H1 (cell line): Measurements from ENCODE around the gene PLAA. TPM values are rescaled to one million over a fixed set of nuclear protein-coding genes. Genes with fewer than 3 reads are reported as not detected.
A peak's percentile ranks its signal among the peaks of the same experiment; 100 is the strongest.

ENCODE experiments used
- CTCF ChIA-PET: fragments of 300-600 bp; sonication (Branson Sonifier 250); formaldehyde crosslinking; loops from one replicate; lab custom pipeline; 2021; ENCODE audit not compliant: partially characterized antibody; lab: Charles Lee
- POLR2A ChIA-PET: fragments of 300-600 bp; sonication (Branson Sonifier 250); formaldehyde crosslinking; loops from one replicate; lab custom pipeline; 2021; ENCODE audit warnings: inconsistent platforms; ENCODE audit not compliant: partially characterized antibody; lab: Charles Lee
- DNase-seq, 2 experiments: peaks; one replicate each; pipeline versions ENCODE4 v3.0.0 to v3.0.0-alpha.2; 2010 to 2022; ENCODE audit warnings: low spot score in 2 of 2, low read depth in 1 of 2, mixed read lengths in 1 of 2
- FAIRE-seq: peaks from 2 replicates; lab custom pipeline; 2011; peaks lifted over from hg19 to GRCh38; lab: Jason Lieb, UNC
- H2AFZ ChIP-seq: 2 replicates; pipeline ENCODE4 v1.8.1; 2012; ENCODE audit warnings: low read length, inconsistent platforms
- H2AK5ac ChIP-seq: 2 replicates; pipeline ENCODE4 v1.6.1; 2013; ENCODE audit warnings: low read depth, low read length
- H2BK120ac ChIP-seq: replicated peaks from 2 replicates; pipeline ENCODE3; 2013; ENCODE audit warnings: low read depth, low read length, inconsistent platforms
- H2BK12ac ChIP-seq: 2 replicates; pipeline ENCODE4 v1.6.1; 2013; ENCODE audit warnings: low read depth, low read length
- H2BK15ac ChIP-seq: 2 replicates; pipeline ENCODE4 v1.6.1; 2013; ENCODE audit warnings: low read length
- H2BK20ac ChIP-seq: 2 replicates; pipeline ENCODE4 v1.6.1; 2013; ENCODE audit warnings: low read length
- H2BK5ac ChIP-seq: 2 replicates; pipeline ENCODE4 v1.6.1; 2013; ENCODE audit warnings: low read depth, low read length
- H3K14ac ChIP-seq: 2 replicates; pipeline ENCODE4 v1.6.1; 2013; ENCODE audit warnings: inconsistent platforms; ENCODE audit not compliant: insufficient read length
- H3K18ac ChIP-seq: 2 replicates; pipeline ENCODE4 v1.6.1; 2013; ENCODE audit warnings: low read length; ENCODE audit errors: extremely low read depth
- H3K23ac ChIP-seq: 2 replicates; pipeline ENCODE4 v1.6.1; 2013; ENCODE audit warnings: inconsistent platforms; ENCODE audit not compliant: insufficient read length
- H3K23me2 ChIP-seq: 2 replicates; pipeline ENCODE4 v1.6.1; 2013; ENCODE audit warnings: low read depth, low read length
- H3K27ac ChIP-seq: 2 replicates; pipeline ENCODE4 v1.6.1; 2011; ENCODE audit warnings: low read depth, low read length, inconsistent platforms
- H3K27me3 ChIP-seq, 4 experiments: replicated peaks in 1 of 4; 1 replicate in 1 of 4; 2 replicates in 3 of 4; pipeline versions ENCODE4 v1.6.1 to v1.8.1; 2011 to 2013; ENCODE audit warnings: low read length in 3 of 4, mild to moderate bottlenecking in 3 of 4, inconsistent platforms in 2 of 4, mixed read lengths in 2 of 4, moderate library complexity in 1 of 4; ENCODE audit not compliant: control insufficient read depth in 3 of 4, insufficient read depth in 3 of 4; ENCODE audit errors: extremely low read depth in 1 of 4
- H3K36me3 ChIP-seq, 4 experiments: 2 replicates each; pipeline versions ENCODE4 v1.6.1 to v1.8.1; 2011 to 2013; ENCODE audit warnings: mild to moderate bottlenecking in 4 of 4, low read length in 3 of 4, moderate library complexity in 2 of 4, control low read depth in 1 of 4, inconsistent platforms in 1 of 4; ENCODE audit not compliant: insufficient read depth in 4 of 4, control insufficient read depth in 2 of 4
- H3K4ac ChIP-seq: replicated peaks from 2 replicates; pipeline ENCODE3; 2013; ENCODE audit warnings: low read length, low read depth, mixed read lengths, inconsistent platforms; ENCODE audit not compliant: insufficient read length
- H3K4me1 ChIP-seq, 4 experiments: replicated peaks in 1 of 4; 1 replicate in 1 of 4; 2 replicates in 3 of 4; pipeline versions ENCODE4 v1.6.1 to v1.8.1; 2011 to 2013; ENCODE audit warnings: low read length in 3 of 4, inconsistent platforms in 2 of 4, mixed read lengths in 1 of 4; ENCODE audit not compliant: insufficient read depth in 4 of 4, control insufficient read depth in 3 of 4
- H3K4me2 ChIP-seq, 2 experiments: 2 replicates each; pipeline versions ENCODE4 v1.6.1 to v1.8.1; 2011 to 2013; ENCODE audit warnings: low read depth in 2 of 2, low read length in 2 of 2, control low read depth in 1 of 2, inconsistent platforms in 1 of 2, mild to moderate bottlenecking in 1 of 2; ENCODE audit not compliant: insufficient read depth in 1 of 2
- H3K4me3 ChIP-seq, 4 experiments: fragments of 200-600, 300-600 bp in 1 of 4; sonication (generic), shearing (Covaris generic), sonication (Bioruptor Twin) in 1 of 4; 2 replicates each; pipeline versions ENCODE4 v1.5.1 to v1.8.1; 2011 to 2016; ENCODE audit warnings: low read length in 4 of 4, low read depth in 3 of 4, control low read depth in 2 of 4, inconsistent platforms in 2 of 4, mild to moderate bottlenecking in 2 of 4, mixed read lengths in 1 of 4, moderate library complexity in 1 of 4; ENCODE audit not compliant: insufficient read depth in 2 of 4; ENCODE audit errors: extremely low read depth in 1 of 4
- H3K56ac ChIP-seq: replicated peaks from 2 replicates; pipeline ENCODE3; 2013; ENCODE audit warnings: low read depth, mild to moderate bottlenecking, mixed read lengths, low read length, inconsistent platforms; ENCODE audit not compliant: insufficient read length
- H3K79me1 ChIP-seq: 2 replicates; pipeline ENCODE4 v1.6.1; 2013; ENCODE audit warnings: low read depth, low read length, control low read depth
- H3K79me2 ChIP-seq, 2 experiments: 2 replicates each; pipeline versions ENCODE4 v1.6.1 to v1.8.1; 2012 to 2013; ENCODE audit warnings: low read length in 2 of 2, mild to moderate bottlenecking in 2 of 2, inconsistent platforms in 1 of 2; ENCODE audit not compliant: insufficient read depth in 2 of 2, control insufficient read depth in 1 of 2
- H3K9ac ChIP-seq, 4 experiments: replicated peaks in 1 of 4; 1 replicate in 1 of 4; 2 replicates in 3 of 4; pipeline versions ENCODE4 v1.6.1 to v1.8.1; 2011 to 2013; ENCODE audit warnings: low read depth in 3 of 4, low read length in 3 of 4, control low read depth in 2 of 4, mild to moderate bottlenecking in 2 of 4, moderate library complexity in 2 of 4, inconsistent platforms in 1 of 4; ENCODE audit errors: extremely low read depth in 1 of 4
- H3K9me3 ChIP-seq, 2 experiments: 2 replicates each; pipeline versions ENCODE4 v1.6.1 to v1.8.1; 2012 to 2013; ENCODE audit warnings: mild to moderate bottlenecking in 2 of 2, moderate library complexity in 2 of 2, control low read depth in 1 of 2, inconsistent platforms in 1 of 2, low read depth in 1 of 2, low read length in 1 of 2, mixed read lengths in 1 of 2; ENCODE audit not compliant: insufficient read depth in 2 of 2
- H4K20me1 ChIP-seq, 2 experiments: replicated peaks in 1 of 2; 2 replicates each; pipeline versions ENCODE3 to v1.8.1; 2011 to 2013; ENCODE audit warnings: inconsistent platforms in 2 of 2, low read length in 2 of 2, mild to moderate bottlenecking in 1 of 2; ENCODE audit not compliant: insufficient read depth in 2 of 2, control insufficient read depth in 1 of 2
- H4K5ac ChIP-seq: 2 replicates; pipeline ENCODE4 v1.6.1; 2013; ENCODE audit warnings: low read length, low read depth, mixed read lengths, inconsistent platforms; ENCODE audit not compliant: insufficient read length
- H4K8ac ChIP-seq: 2 replicates; pipeline ENCODE4 v1.8.0; 2013; ENCODE audit warnings: mild to moderate bottlenecking, moderate library complexity, low read length, inconsistent platforms; ENCODE audit not compliant: insufficient read depth; ENCODE audit errors: extremely low read depth
- H4K91ac ChIP-seq: replicated peaks from 2 replicates; pipeline ENCODE3; 2013; ENCODE audit warnings: low read length, mixed read lengths, inconsistent platforms; ENCODE audit not compliant: insufficient read length
- CBX5 ChIP-seq: fragments of 300-800, 300-1000 bp; sonication (generic); IDR thresholded peaks from 2 replicates; pipeline ENCODE4 v1.7.1; 2016; ENCODE audit warnings: antibody characterized with exemption, low read length, low read depth
- CBX8 ChIP-seq: fragments of 300-800, 300-1000 bp; sonication (generic); IDR thresholded peaks from 2 replicates; pipeline ENCODE4 v1.7.1; 2016; ENCODE audit warnings: low read depth, low read length, borderline replicate concordance
- KDM4A ChIP-seq: IDR thresholded peaks from one replicate; pipeline ENCODE4 v1.7.1; 2012; ENCODE audit warnings: low read depth, mild to moderate bottlenecking, moderate library complexity, low read length, inconsistent platforms; ENCODE audit not compliant: severe bottlenecking
- KDM5A ChIP-seq: fragments of 200-600 bp; IDR thresholded peaks from 2 replicates; pipeline ENCODE4 v1.7.1; 2012; ENCODE audit warnings: mild to moderate bottlenecking, low read length, inconsistent platforms, mixed read lengths
- POLR2AphosphoS5 ChIP-seq: IDR thresholded peaks from 2 replicates; pipeline ENCODE4 v1.6.1; 2011; ENCODE audit warnings: low read depth, low read length
- POU5F1 ChIP-seq: IDR thresholded peaks from 2 replicates; pipeline ENCODE4 v1.6.1; 2011; ENCODE audit warnings: low read depth, mild to moderate bottlenecking, low read length, moderate library complexity
- RAD21 ChIP-seq, 2 experiments: IDR thresholded peaks in 1 of 2; conservative IDR thresholded peaks in 1 of 2; 2 replicates each; pipeline ENCODE4 v1.6.1; 2011; ENCODE audit warnings: low read depth in 2 of 2, low read length in 2 of 2, improper control_type of control experiment in 1 of 2, inconsistent platforms in 1 of 2, mild to moderate bottlenecking in 1 of 2, moderate library complexity in 1 of 2
- RNF2 ChIP-seq: fragments of 200-900, 300-1000 bp; sonication (generic); IDR thresholded peaks from 2 replicates; pipeline ENCODE4 v1.7.1; 2016; ENCODE audit warnings: borderline replicate concordance, low read depth, mild to moderate bottlenecking, antibody characterized with exemption, low read length; ENCODE audit not compliant: poor library complexity, severe bottlenecking; ENCODE audit errors: missing control alignments
- RXRA ChIP-seq: IDR thresholded peaks from 2 replicates; pipeline ENCODE4 v1.6.1; 2011; ENCODE audit warnings: low read depth, mild to moderate bottlenecking, low read length, moderate library complexity; ENCODE audit not compliant: insufficient read depth
- WGBS, 2 experiments: shearing (Covaris generic) in 1 of 2; methylation state at CpG; one replicate each; pipeline versions ENCODE4 v1.1.6 to v1.1.7; 2013 to 2015; ENCODE audit warnings: low lambda C conversion rate in 2 of 2, mixed read lengths in 2 of 2, inconsistent platforms in 1 of 2, low coverage in 1 of 2, missing lambda C conversion rate in 1 of 2; ENCODE audit not compliant: insufficient replicate concordance in 2 of 2, insufficient coverage in 1 of 2, insufficient read length in 1 of 2; ENCODE audit errors: extremely low coverage in 1 of 2, missing lambda C conversion rate in 1 of 2; 5-methylcytosine and 5-hydroxymethylcytosine counted together
- polyA plus RNA-seq, 7 experiments: library from polyadenylated mRNA; depleted of rRNA in 3 of 7; stranded (reverse) in 5 of 7; unstranded in 2 of 7; fragments of >200 nt in 5 of 7; fragments of 200-250 nt in 2 of 7; gene quantifications; 1 replicate in 5 of 7; 2 replicates in 1 of 7; 4 replicates in 1 of 7; pipeline versions ENCODE4 v1.2.1 to v1.2.3, GENCODE V29; 2011 to 2013; ENCODE audit warnings: missing spikeins in 2 of 7, mixed read lengths in 2 of 7
- total RNA-seq: library from RNA; stranded (reverse); fragmentation: NEBNext Ultra II Directional; extraction: Animal tissue kit (Norgen Biotek cat#: 25700); gene quantifications from 2 replicates; pipeline ENCODE4 v1.2.1, GENCODE V29; 2021

The PLAA gene
- total and polyA plus RNA-seq, 2 of the 8 experiments (the other 6 are each of a cell fraction or from before 2014, with no cell fraction given): 19.2 to 64.2 TPM

- H2BK15ac ChIP-seq: no peak overlapping the region
- H3K14ac ChIP-seq: no peak overlapping the region
- peak overlapping the region; percentile 19 to 54 (median 38); a peak in 6 of 8 replicates for H3K4me3 ChIP-seq
- WGBS, 2 experiments: 5% methylated on average over 18 of the region's 18 CpGs; no CpG with 5 or more reads in 1 of the 2 experiments
- H3K36me3 ChIP-seq: peaks cover 0 to 2% (median 0%) of the 10 kb centered on the region in 4 experiments; a peak in 2 of 8 replicates
- H3K18ac ChIP-seq: peak overlapping the region; percentile 84
- peak overlapping the region; percentile 82 to 83 for H3K4me2 ChIP-seq
- peaks cover 0 to 19% (median 9%) of the 10 kb centered on the region in 4 experiments; a peak in 5 of 7 replicates for H3K4me1 ChIP-seq
- H2AFZ ChIP-seq: no peak overlapping the region
- peak overlapping the region; percentile 98 for H3K27ac ChIP-seq
- H4K8ac ChIP-seq: peak overlapping the region; percentile 93; the same call in 1 of the 2 replicates
- H4K20me1 ChIP-seq: no peaks in the 10 kb centered on the region
- no peaks in the 10 kb centered on the region for H3K79me1 ChIP-seq
- H3K27me3 ChIP-seq: no peaks in the 10 kb centered on the region
- no peaks in the 10 kb centered on the region for H3K79me2 ChIP-seq
- H2BK20ac ChIP-seq: peak overlapping the region; percentile 57; the same call in 1 of the 2 replicates
- peak overlapping the region; percentile 96 for H4K5ac ChIP-seq
- peaks cover 4% of the 10 kb centered on the region for H3K23me2 ChIP-seq
- H2BK120ac ChIP-seq: peak overlapping the region; percentile 89
- peak overlapping the region; percentile 49 for H3K56ac ChIP-seq
- no peak overlapping the region for H3K23ac ChIP-seq
- peak overlapping the region; percentile 98 for H2BK12ac ChIP-seq
- H4K91ac ChIP-seq: peak overlapping the region; percentile 98
- peak; percentile 95 for FAIRE-seq
- no peaks in the 10 kb centered on the region for H3K9me3 ChIP-seq
- H3K4ac ChIP-seq: peak overlapping the region; percentile 6
- CTCF ChIA-PET: interaction anchor here (0.7 to 3.3 kb wide), 24 partner anchors 12 to 567 kb away, joined by 3 to 23 read pairs (median 4); partner anchors contain the start of gene CAAP1
- peak overlapping the region; percentile 79 to 95 (median 88) for H3K9ac ChIP-seq
- POLR2A ChIA-PET: interaction anchor here (0.6 to 4.4 kb wide), 16 partner anchors 18 to 1759 kb away, joined by 3 to 39 read pairs (median 4); partner anchors contain the start of genes CAAP1, IFT74 and PLAA
- peak overlapping the region; percentile 89 for H2BK5ac ChIP-seq
- peak; percentile 74 to 76 for DNase-seq
- peak overlapping the region; percentile 88; the same call in 1 of the 2 replicates for H2AK5ac ChIP-seq
- TF ChIP-seq POLR2AphosphoS5 (peak; percentile 87), RAD21 (IDR thresholded peaks at IDR 0.05 in 1 of 2, conservative IDR thresholded peaks at IDR 0.05 in 1 of 2; ENCODE audit: low read depth in 2 of 2, low read length in 2 of 2) (peak; percentile 86), CBX8 (no peak), RXRA (no peak), KDM5A (peak; percentile 59; the same call in 1 of the 2 replicates), POU5F1 (no peak), CBX5 (no peak), KDM4A (no peak), RNF2 (no peak)
These were observed 29.0 kb upstream of the PLAA start for GRCh38 chr9:26975728-26976707.
